Type B pancreatic cell (in vitro differentiated cells): ENCODE results near the gene NR5A2. TPM values are rescaled to one million over a fixed set of nuclear protein-coding genes. Genes with fewer than 3 reads are reported as not detected.

ENCODE experiments used
- DNase-seq: peaks from one replicate; pipeline ENCODE4 v3.0.0; 2021; ENCODE audit warnings: mixed read lengths; ENCODE audit not compliant: unreplicated experiment; ENCODE audit errors: extremely low spot score
- H3K27ac Mint-ChIP-seq: 2 replicates; pipeline ENCODE4 v1.8.0; 2021; ENCODE audit warnings: mild to moderate bottlenecking, mixed read lengths
- H3K27me3 Mint-ChIP-seq: 2 replicates; pipeline ENCODE4 v1.8.0; 2021; ENCODE audit warnings: mixed read lengths
- H3K36me3 Mint-ChIP-seq: 2 replicates; pipeline ENCODE4 v1.8.0; 2021; ENCODE audit warnings: mixed read lengths
- H3K4me1 Mint-ChIP-seq: one replicate; pipeline ENCODE4 v1.8.0; 2021; ENCODE audit warnings: mixed read lengths; ENCODE audit not compliant: unreplicated experiment
- H3K4me3 Mint-ChIP-seq: 2 replicates; pipeline ENCODE4 v1.8.0; 2021; ENCODE audit warnings: mild to moderate bottlenecking, mixed read lengths
- H3K9me3 Mint-ChIP-seq: 2 replicates; pipeline ENCODE4 v1.8.0; 2021; ENCODE audit warnings: mixed read lengths
- total RNA-seq: library from RNA; stranded (reverse); gene quantifications from 2 replicates; pipeline ENCODE4 v1.2.1, GENCODE V29; 2021; ENCODE audit warnings: low replicate concordance
- TF ChIP-seq, protein P1 (sequence below): fragments of 200-600 bp; sonication (generic); conservative IDR thresholded peaks from 2 replicates; pipeline ENCODE4 v1.5.0; 2021; ENCODE audit warnings: antibody characterized with exemption, mild to moderate bottlenecking

NR5A2 gene
- total RNA-seq, 1 donor from 2014 or later = 3.5 TPM

DNA sequence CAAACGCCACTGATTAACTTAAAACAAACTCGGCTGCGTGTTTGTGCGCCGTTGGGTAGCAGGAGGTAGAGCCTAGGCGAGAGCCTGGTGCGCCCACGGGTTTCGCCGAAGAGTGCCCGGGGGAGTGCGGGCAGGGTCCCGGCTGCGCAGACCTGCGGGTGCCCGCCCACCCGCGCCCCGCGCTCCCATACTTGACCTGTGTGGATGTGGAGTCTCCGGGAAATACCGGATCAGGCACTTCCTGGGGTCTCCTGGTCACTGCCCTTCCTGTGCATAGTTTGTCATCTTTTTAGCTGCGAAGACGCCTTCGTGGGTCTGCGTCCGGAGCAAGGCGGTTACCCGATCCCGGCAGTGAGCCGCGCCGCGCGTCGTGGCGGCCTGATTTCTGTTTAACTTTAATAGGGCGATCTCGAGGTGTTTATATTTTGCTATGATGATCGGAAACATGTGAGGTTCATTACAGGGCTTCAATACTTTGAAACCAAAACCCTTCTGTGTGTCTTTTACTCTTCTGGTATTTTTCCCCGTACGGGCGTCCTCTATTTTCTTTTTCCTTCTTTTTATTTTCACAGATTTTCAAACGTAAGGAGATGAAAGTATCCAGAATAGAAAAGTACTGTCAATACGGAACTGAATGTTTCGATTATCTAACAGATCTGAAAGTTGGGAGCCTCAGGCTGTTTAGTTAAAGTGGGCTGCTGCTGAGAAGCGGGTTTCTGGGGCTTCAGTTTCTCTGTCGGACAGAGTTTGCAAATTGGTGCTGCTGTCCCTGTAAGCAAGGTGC is 15.2 kb downstream of the NR5A2 start:
- DNase-seq = no peak
- Mint-ChIP-seq H3K27me3 (peaks cover 64% of the 10 kb centered on the region), H3K36me3 (peaks cover 5% of the 10 kb centered on the region), H3K9me3 (no peaks in the 10 kb centered on the region), H3K4me1 (peaks cover 33% of the 10 kb centered on the region), H3K4me3 (peak overlapping the region; percentile 91), H3K27ac (peak overlapping the region; percentile 53)
- TF ChIP-seq, protein P1, sequence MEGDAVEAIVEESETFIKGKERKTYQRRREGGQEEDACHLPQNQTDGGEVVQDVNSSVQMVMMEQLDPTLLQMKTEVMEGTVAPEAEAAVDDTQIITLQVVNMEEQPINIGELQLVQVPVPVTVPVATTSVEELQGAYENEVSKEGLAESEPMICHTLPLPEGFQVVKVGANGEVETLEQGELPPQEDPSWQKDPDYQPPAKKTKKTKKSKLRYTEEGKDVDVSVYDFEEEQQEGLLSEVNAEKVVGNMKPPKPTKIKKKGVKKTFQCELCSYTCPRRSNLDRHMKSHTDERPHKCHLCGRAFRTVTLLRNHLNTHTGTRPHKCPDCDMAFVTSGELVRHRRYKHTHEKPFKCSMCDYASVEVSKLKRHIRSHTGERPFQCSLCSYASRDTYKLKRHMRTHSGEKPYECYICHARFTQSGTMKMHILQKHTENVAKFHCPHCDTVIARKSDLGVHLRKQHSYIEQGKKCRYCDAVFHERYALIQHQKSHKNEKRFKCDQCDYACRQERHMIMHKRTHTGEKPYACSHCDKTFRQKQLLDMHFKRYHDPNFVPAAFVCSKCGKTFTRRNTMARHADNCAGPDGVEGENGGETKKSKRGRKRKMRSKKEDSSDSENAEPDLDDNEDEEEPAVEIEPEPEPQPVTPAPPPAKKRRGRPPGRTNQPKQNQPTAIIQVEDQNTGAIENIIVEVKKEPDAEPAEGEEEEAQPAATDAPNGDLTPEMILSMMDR = no peak

DNA sequence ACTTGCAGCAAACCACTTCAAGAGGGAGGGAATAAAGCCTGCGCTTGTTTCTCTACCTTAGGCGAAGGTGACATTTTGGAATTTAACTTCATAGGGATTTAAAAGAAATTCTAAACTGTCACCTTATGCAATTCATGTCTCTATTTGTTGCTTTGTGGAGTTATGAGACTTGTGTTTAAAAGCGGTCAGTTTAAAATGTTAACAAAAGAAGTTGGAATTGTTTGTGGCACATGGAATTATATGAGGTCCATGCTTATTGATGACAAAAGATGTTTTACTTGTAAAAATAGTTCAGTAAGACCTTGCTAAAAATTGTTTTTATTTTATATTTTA is 15.8 kb downstream of the NR5A2 start:
- H3K4me1 Mint-ChIP-seq = peaks cover 28% of the 10 kb centered on the region
- peaks cover 69% of the 10 kb centered on the region for H3K27me3 Mint-ChIP-seq
- no peak for DNase-seq
- H3K9me3 Mint-ChIP-seq = no peaks in the 10 kb centered on the region
- TF ChIP-seq, protein P1 = no peak
- H3K27ac Mint-ChIP-seq = peak overlapping the region; percentile 53
- H3K4me3 Mint-ChIP-seq = peak overlapping the region; percentile 91
- peaks cover 5% of the 10 kb centered on the region for H3K36me3 Mint-ChIP-seq

DNA sequence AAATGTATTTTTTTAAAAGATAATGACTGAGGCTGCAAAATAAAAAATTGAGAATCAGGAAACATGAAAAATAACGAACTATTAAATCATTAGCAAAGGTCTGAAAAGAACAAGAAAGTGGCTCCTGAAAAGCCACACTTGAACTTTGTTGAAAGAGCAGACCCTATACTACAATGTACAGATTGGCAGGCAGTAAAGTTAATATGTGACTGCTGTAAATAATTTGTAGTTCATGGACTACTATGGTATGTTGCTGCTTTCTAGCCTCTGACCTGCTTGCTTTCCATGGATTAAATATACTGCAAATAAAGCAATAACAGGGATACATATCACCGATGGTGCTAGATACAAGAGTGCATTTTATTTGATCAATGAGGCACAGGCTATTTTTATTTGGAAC is 18.6 kb downstream of the NR5A2 start:
- DNase-seq = no peak
- Mint-ChIP-seq H3K4me3 (no peak overlapping the region), H3K27me3 (peaks cover 68% of the 10 kb centered on the region), H3K9me3 (no peaks in the 10 kb centered on the region), H3K36me3 (peaks cover 5% of the 10 kb centered on the region), H3K27ac (no peak overlapping the region), H3K4me1 (peaks cover 16% of the 10 kb centered on the region)
- TF ChIP-seq, protein P1 = no peak

DNA sequence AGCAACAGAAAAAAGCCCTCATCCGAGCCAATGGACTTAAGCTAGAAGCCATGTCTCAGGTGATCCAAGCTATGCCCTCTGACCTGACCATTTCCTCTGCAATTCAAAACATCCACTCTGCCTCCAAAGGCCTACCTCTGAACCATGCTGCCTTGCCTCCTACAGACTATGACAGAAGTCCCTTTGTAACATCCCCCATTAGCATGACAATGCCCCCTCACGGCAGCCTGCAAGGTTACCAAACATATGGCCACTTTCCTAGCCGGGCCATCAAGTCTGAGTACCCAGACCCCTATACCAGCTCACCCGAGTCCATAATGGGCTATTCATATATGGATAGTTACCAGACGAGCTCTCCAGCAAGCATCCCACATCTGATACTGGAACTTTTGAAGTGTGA is 20.7 kb downstream of the NR5A2 start:
- TF ChIP-seq, protein P1 = no peak
- Mint-ChIP-seq H3K4me3 (no peak overlapping the region), H3K9me3 (no peaks in the 10 kb centered on the region), H3K27me3 (peaks cover 54% of the 10 kb centered on the region), H3K4me1 (peaks cover 5% of the 10 kb centered on the region), H3K36me3 (peaks cover 5% of the 10 kb centered on the region), H3K27ac (no peak overlapping the region)
- no peak for DNase-seq

DNA sequence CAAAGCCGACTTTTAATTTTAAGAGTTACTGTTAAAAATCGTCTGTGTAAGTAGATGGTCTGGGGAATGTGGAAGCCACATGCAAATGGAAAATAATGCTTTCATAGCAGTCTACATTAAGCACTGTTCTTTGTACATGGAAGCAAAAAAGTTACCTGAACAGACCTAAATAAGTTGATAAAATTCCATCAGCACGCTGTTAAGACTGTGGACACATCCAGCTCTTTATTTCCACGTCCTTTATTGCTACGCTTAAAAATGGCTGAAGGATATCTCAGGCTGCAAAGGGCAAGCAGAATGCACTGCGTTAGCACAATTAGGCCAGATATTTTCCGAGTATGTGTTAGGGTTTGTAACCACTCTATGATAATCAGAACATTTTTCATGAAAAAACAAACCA is 22.3 kb downstream of the NR5A2 start:
- H3K9me3 Mint-ChIP-seq = no peaks in the 10 kb centered on the region
- H3K27ac Mint-ChIP-seq = no peak overlapping the region
- no peak overlapping the region for H3K4me3 Mint-ChIP-seq
- peaks cover 5% of the 10 kb centered on the region for H3K4me1 Mint-ChIP-seq
- no peak for DNase-seq
- peaks cover 45% of the 10 kb centered on the region for H3K27me3 Mint-ChIP-seq
- H3K36me3 Mint-ChIP-seq = peaks cover 5% of the 10 kb centered on the region
- TF ChIP-seq, protein P1 = no peak
